ENCODE data around the gene USP32.
"Not testable (repeated sequence)": the region's sequence is repeated elsewhere in the genome, so short reads cannot be mapped to it uniquely, and the experiment has no call there.

Gene USP32

GRCh38 chr17:60378187-60378586, 13.7 kb downstream of the USP32 start:
- not testable (repeated sequence) for DNase-seq (ENCODE audit: low read depth in 2 of 2, low spot score in 1 of 2)

GRCh38 chr17:60372790-60373483, 19.0 kb downstream of the USP32 start:
- DNase-seq (ENCODE audit: low read depth in 2 of 2, low spot score in 1 of 2) = no peak

GRCh38 chr17:60371818-60372510, 20.0 kb downstream of the USP32 start:
- no peak for DNase-seq (ENCODE audit: low read depth in 2 of 2, low spot score in 1 of 2)

- no peak for DNase-seq (ENCODE audit: low read depth in 2 of 2, low spot score in 1 of 2)
These were observed 20.5 kb downstream of the USP32 start for GRCh38 chr17:60371416-60371815.

GRCh38 chr17:60369727-60370126, 22.2 kb downstream of the USP32 start:
- no peak for DNase-seq (ENCODE audit: low read depth in 2 of 2, low spot score in 1 of 2)

- DNase-seq (ENCODE audit: low read depth in 2 of 2, low spot score in 1 of 2) = no peak
These were observed 28.1 kb downstream of the USP32 start for GRCh38 chr17:60363700-60364405.

- DNase-seq (ENCODE audit: low read depth in 2 of 2, low spot score in 1 of 2) = no peak
These were observed 29.6 kb downstream of the USP32 start for GRCh38 chr17:60362329-60362728.

GRCh38 chr17:60361889-60362288, 30.0 kb downstream of the USP32 start:
- no peak for DNase-seq (ENCODE audit: low read depth in 2 of 2, low spot score in 1 of 2)

GRCh38 chr17:60359415-60359814, 32.5 kb downstream of the USP32 start:
- no peak for DNase-seq (ENCODE audit: low read depth in 2 of 2, low spot score in 1 of 2)

GRCh38 chr17:60358606-60359225, 33.2 kb downstream of the USP32 start:
- no peak for DNase-seq (ENCODE audit: low read depth in 2 of 2, low spot score in 1 of 2)

- no peak for DNase-seq (ENCODE audit: low read depth in 2 of 2, low spot score in 1 of 2)
These were observed 35.0 kb downstream of the USP32 start for GRCh38 chr17:60356940-60357339.

- DNase-seq (ENCODE audit: low read depth in 2 of 2, low spot score in 1 of 2) = no peak
These were observed 36.0 kb downstream of the USP32 start for GRCh38 chr17:60355663-60356594.

GRCh38 chr17:60354223-60354622, 37.7 kb downstream of the USP32 start:
- no peak for DNase-seq (ENCODE audit: low read depth in 2 of 2, low spot score in 1 of 2)

GRCh38 chr17:60353773-60354172, 38.2 kb downstream of the USP32 start:
- DNase-seq (ENCODE audit: low read depth in 2 of 2, low spot score in 1 of 2) = no peak

- no peak for DNase-seq (ENCODE audit: low read depth in 2 of 2, low spot score in 1 of 2)
These were observed 39.4 kb downstream of the USP32 start for GRCh38 chr17:60352569-60352968.

GRCh38 chr17:60352071-60352470, 39.9 kb downstream of the USP32 start:
- DNase-seq (ENCODE audit: low read depth in 2 of 2, low spot score in 1 of 2) = no peak

GRCh38 chr17:60351012-60351695, 40.8 kb downstream of the USP32 start:
- no peak for DNase-seq (ENCODE audit: low read depth in 2 of 2, low spot score in 1 of 2)

- no peak for DNase-seq (ENCODE audit: low read depth in 2 of 2, low spot score in 1 of 2)
These were observed 43.3 kb downstream of the USP32 start for GRCh38 chr17:60348616-60349015.

- no peak for DNase-seq (ENCODE audit: low read depth in 2 of 2, low spot score in 1 of 2)
These were observed 46.7 kb downstream of the USP32 start for GRCh38 chr17:60345233-60345632.

- DNase-seq (ENCODE audit: low read depth in 2 of 2, low spot score in 1 of 2) = not testable (repeated sequence)
These were observed 49.4 kb downstream of the USP32 start for GRCh38 chr17:60342492-60342891.
